GM18517 (cell line): ENCODE data around the gene ALDH3A1.
"Not testable (repeated sequence)": the region's sequence is repeated elsewhere in the genome, so short reads cannot be mapped to it uniquely, and the experiment has no call there.

Source experiments
- ATAC-seq: cut with Tn5 transposase; IDR thresholded peaks from one replicate; pipeline ENCODE4 v1.9.1; 2021; ENCODE audit warnings: mild to moderate bottlenecking, moderate library complexity; ENCODE audit not compliant: unreplicated experiment

Gene ALDH3A1

DNA sequence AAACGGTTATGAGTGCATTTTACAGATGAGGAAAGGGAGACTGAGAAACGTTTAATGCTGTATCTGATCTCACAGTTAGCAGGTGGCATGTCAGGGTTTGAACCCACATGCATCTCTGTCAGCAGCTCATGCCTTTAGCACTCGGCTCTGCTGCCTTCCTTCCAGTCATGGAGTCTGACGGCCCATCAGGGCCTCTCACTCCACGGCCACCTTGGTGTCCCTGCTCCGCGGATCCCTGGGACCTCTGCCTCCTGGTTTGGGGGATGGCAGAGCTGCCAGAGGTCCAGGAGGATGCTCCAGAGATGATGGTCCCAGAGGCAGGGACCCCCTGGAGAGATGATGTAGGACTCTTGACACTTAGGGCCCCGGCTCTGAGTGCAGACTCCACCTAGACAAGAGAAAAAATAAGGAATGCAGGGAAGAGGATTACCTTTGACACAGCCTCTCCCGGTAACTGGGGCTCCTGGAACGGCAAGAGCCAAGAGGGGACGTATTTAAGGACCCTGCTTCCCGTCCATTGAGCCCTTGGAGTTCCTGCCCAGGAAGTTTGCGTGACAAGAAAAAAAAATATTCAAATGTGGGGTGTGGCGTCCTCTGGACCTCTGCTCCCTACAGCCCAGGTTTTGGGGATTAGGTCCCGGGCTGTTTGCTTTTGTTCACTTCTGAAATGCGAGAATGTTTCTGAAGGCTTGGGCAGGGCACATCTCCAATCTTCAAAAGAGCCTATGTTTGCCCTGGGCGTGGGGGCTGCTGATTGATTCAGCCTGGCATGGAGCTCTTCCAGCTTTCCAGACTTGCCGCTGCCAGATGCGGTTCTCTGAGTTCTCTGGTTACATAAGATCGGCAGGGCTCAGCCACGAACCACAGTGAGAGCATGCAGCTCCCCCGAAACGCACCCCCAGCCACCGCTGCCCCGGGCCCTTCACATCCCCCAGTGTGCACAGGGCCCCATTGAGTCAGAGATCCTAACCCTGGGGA is at the start of gene ALDH3A1:
ALDH3A1 (minus strand) TSS at position 470 of the 978 bp plus-strand sequence. CDS start 3,169 bp downstream, outside the sequence.
- ATAC-seq = no peak

DNA sequence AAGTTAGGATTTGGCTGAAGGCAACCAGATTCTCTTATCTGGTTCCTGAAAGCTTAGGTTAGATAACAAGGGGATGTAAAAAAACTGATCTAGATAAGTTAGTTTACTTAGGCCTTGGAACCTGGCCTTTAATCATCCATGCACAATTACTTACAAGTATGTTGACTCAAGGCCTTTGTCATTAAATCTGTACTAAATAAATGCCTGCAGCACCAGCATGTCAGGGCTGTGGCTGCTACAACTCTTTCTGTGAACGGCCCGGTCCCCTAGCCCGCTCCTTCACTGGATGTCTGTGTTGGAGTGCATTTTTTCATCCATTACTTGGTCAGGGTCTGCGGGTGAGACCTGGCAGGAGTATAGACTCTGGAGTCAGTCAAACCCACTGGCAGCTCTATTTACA is 48.4 kb upstream of the ALDH3A1 start:
- ATAC-seq = no peak

DNA sequence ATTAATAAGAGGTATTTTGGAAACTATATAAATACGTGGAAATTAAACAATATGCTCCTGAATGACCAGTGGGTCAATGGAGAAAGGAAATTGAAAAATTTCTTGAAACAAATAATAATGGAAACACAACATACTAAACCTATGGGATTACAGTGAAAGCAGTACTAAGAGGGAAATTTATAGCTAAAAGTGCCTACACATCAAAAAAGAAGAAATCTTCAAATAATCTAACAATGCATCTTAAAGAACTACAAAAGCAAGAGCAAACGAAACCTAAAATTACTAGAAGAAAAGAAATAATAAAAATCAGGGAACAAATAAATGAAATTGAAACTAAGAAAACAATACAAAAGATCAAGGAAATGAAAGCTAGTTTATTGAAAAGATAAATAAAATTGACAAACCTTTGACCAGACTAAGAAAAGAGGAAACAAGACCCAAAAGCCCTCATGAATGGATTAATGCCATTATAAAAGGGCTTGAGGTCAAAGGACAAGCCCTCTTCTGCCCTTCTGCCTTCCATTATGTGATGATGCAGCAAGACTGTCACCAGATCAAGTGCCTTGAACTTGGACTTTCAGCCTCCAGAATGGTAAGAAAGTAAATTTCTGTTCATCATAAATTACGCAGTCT is 43.9 kb upstream of the ALDH3A1 start:
- no peak for ATAC-seq

DNA sequence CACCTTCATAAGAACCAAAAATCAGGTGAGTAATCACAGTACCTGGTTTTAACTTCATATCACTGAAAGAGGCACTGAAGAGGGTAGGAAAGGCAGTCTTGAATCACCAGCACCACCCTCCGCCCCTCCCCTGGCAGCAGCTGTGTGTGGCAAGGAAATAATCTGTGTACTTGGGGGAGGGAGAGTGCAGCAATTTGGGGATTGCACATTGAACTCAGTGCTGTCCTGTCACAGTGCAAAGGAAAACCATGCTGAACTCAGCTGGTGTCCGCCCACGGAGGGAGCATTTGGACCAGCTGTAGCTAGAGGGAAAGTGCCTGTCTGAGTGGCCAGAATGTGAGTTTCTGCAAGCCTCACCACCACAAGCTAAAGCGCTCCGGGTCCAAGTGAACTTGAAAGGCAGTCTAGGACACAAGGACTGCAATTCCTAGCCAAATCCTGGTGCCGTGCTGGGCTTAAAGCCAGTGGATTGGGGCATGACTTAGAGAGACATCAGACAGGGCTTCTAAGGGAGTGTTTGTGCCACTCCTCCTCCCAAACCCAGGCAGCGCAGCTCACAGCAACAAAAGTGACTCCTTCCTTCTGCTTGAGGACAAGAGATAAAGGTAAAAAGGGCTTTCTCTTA is 39.7 kb upstream of the ALDH3A1 start:
- ATAC-seq = no peak

DNA sequence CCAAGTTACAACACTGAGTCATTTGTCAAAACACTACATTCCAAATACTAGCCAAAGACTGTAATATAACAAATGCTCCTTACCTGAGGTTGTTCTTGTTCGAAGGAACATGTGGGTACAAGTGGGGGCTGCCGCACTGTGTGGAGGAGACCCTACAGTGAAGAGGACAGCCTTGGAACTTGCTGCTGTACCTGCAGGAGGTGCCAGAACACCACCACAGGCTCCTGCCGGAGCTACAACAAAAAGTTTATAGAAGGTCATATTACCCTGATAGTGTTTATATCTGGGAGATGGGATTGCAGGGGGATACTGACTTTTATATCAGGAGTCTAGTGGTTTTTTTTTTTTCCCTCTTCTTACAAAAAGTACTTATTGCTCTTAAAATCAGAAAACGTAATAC is 37.8 kb upstream of the ALDH3A1 start:
- no peak for ATAC-seq

DNA sequence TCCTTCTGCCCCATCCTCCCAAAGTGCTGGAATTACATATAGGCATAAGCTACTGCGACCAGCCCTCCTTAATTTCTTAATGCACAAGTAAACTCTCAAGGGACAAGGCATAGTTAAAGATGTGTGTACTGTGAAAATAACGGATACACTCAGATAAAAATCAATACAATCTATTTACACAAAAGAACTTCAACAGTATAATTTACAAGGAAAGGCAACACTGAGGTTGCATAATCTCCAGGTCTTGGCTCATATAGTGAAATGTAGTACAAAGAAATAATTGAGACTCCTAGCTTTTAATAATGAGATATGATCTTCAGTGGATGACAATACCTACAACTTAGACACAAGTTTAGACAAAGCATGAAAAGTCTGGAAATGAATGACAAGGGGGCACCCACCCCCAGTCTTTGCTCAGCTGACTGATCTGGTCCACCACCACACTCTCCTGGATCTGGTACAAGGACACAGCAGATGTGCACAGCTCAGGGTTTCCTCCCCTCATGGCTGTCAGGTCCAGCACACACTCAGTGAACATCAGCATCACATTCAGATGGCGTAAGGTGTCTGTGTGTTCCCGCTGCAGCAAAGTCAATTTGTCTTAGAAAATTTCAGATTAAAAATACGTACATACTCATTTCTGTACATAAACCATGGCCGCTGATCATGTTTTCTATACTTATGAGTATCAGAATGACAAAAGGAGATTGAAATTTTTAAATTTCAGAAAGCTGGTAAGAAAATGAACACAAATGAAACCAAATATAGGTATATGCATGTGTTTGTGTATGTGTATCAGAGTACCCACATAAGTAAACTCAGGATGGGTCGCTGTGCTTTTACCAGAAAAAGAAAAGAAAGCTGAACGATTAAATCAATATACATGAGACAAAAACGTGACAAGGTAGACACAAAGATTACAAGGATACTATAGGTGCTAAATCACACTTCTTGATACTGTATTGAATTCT is 33.7 kb upstream of the ALDH3A1 start:
- no peak for ATAC-seq

DNA sequence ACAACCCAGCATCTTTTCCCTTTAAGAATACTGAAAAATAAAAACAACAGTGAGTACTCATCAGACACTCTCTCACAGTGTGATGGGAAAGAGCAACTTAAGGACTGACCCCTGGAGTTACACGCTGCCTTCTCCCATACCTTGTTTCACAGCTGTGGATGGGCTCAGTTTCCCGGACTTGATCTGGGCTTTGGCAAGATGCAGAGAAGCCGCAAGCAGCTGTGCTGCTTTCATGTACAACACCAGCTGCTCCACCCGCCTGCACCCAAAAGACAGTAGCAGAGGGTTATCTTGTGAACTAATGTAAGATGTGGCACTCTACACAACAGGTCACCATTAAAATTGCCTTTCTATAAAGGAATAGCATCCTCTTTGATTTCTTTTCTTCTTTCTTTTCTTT is 32.7 kb upstream of the ALDH3A1 start:
- no peak for ATAC-seq

DNA sequence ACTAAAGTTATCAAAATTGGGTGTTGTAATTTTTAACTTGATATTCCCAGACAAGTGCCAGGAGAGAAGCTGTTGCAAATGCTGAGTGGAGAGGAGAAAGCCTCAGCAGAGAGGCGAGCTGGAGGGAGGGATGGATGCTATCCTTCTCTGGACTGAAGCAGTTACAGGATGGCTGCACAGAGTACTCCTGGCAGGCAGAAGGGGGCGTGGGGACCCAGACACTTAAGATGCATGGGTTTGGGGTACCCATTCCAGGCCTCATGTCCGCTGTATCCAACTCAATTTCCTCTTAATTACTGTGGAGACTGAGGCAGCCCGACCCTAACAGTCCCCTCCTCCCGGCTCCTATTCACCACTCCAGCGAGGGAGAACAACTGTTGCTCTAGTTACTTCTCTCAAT is 25.4 kb upstream of the ALDH3A1 start:
- ATAC-seq = no peak

DNA sequence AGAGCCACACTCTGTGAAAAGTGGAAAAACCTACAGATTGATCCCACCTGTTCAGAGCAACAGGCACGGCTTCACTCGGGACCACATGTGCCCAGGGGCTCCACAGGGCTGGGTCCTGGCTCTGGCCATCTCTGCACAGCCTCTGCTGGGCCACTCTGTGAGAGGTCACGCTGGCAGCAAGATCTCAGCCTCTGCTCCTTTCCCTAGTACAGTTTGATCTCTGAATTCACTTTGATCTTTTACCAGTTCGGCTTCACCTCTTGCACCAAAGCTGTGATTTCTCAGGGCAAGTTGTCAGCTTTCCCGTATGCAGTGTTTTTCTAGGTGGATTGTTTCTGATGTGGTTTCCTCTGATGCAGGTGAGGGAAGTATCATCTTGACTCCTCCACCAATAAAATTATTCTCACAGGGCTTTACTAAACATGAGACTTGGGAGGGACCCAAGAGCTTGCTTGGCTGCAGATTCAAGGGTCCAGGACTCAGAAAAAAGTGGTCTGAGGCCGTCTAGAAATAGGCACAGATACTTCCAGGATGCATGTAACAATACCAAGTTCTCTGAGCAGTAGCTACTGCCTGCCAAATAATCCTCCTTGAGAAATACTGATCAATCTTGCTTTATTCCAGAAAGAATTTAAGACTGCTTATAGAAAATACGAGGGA is 24.0 kb upstream of the ALDH3A1 start:
- ATAC-seq = no peak

DNA sequence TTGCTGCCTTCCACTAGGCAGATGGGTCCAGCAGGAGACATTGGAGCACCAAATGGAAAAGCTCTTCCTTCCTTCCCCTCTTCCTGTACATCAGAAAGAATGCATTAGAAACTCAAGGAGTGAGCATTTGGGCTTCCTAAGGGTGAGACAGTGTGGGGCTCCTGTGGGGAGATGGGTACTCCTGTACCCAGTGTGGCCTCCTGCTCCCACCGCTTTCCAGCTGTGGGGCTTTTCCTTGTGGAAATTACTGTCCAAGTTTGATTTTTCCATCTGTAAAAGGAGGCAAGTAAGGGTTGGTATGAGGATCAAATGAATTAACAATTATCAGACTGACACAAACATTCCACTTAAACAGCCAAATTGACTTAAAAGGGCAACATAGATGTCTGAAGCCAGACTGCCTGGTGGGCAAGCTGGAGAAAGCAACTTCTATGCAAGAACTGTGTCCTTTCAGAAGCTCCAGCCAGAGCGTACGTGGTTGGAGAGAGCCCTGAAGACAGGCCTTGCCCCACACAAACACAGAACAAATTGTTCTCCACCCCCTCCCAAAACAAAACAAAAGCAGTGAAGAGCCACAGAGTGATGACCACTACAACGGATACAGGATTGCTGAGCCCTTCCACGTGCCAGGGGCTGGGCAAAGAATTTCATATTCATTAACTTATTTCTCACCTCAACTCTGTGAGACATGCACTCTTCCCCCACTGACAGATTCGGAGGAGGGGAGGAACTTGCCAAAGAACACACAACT is 23.1 kb upstream of the ALDH3A1 start:
- no peak for ATAC-seq

DNA sequence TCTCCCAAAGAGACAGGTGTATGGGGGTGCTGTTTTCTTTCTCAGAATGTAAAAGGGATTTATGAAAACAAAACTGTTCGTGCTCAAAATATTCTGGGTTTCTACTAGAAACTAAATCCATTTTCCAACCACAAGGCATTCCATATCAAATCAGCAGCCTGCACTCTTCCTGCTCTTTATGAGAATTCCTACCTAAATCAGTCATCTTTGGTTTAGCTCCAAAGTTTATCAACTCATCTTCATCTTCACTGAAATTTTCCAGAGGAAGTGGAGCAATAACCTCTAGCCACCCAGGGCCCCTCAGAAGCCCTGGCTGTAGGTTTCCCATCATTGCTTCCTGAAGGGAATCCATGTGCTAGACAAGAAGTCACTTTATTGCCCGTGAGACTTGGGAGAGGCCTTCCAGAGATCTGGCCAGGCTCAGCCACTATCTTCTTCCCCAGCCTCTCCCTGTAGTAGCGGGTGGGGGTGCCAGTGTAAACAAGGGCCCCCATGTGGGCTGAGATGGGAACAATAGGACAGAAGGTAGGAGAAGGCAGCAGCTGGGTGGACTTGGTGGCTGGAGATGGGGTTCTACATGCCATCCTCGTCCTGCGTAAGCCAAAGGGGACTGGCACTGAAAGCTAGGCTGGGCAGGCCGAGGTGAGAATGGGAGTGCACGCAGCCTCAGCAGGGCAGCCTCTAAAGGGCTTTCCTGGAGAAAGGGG is 22.0 kb upstream of the ALDH3A1 start:
- ATAC-seq = no peak

DNA sequence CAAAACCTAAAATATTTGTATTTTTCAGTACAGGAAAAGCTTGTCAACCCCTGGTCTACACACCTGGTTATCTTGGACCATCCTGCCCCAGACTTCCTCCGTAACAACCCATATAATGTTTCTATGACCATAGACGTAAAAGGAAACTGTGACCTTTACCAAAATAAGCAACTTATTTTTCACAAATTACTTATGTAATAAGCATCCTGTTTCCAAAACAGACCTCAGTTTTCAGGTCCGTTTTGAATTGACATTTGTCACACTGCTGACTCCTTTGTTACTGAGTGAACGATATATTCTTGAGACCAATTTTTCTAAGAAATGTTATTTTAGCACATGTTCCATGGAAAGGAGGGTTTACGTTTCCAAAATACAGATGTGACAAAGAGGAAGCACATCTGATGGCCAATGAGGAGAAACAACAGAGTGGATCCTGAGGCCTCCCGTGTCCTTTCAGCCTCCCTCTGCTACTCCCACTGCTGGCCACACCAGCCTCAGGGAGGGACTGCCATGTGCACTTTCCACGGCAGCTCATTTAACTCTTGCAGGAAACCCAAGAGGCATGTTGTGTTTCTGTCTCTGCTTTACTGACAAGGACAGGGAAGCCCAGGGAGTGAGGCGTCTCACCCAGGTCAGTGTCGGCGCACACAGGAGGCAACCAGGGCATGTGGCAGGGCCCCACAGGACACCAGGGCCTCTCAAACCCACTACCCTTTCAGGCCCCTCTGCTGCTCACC is 20.1 kb upstream of the ALDH3A1 start:
- no peak for ATAC-seq

DNA sequence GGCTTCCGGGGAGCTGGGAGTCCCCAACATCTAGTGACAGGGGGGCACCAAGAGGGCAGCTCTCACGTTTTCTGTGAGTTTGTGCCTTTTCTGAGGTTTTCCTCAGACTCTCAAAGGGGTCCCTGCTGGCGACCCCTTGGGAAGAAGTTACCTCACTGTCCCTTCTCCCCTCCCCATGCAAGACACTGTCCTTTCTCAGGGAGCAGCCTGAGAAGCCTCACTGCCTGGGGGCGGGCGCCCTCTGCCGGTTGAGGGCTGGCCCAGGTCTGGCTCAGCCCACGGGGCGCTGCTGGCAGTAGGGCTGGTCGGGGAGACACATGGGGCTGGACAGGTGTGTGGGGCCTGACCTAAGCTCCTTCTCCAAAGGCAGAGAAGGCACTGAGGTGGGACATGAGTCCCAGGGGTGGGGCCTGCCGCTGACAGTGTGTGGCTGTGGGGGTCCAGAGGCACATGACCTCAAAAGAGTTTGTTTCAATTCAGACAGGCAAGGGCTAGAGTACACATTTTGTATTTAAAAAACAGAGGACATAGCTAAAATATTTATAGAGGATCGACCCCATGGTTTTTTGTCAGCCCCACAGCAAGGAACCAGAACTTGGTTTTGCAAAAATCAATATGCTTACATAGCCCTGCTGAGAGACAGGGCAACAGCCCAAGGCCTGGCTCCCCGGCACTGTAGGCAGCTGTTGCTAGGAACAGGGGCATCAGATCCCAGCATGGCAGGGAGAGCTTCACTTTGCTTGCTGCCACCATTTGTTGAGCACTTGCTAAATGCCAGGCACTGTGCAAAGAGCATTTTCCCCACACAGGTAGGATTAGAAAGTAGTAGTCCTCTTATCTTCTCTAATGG is 18.5 kb upstream of the ALDH3A1 start:
- ATAC-seq = no peak

DNA sequence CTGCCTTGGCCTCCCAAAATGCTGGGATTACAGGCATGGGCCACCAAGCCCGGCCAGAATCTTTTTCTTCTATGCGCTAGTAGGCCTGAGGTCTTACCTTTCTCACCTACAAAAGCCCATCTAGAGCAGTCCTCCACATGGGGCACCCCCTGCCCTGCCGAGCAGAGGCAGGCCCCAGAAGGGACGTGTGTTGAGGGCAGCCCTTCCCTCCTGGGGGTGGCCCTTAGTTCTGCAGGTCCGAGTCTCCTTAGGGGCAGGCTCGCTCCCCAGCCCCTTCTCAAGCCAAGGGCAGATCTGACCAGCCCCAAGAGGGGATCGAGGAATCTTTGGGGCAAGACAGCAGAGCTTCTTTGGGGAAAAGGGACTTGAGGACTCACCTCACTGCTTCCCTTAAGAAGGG is 17.9 kb upstream of the ALDH3A1 start:
- ATAC-seq = no peak

DNA sequence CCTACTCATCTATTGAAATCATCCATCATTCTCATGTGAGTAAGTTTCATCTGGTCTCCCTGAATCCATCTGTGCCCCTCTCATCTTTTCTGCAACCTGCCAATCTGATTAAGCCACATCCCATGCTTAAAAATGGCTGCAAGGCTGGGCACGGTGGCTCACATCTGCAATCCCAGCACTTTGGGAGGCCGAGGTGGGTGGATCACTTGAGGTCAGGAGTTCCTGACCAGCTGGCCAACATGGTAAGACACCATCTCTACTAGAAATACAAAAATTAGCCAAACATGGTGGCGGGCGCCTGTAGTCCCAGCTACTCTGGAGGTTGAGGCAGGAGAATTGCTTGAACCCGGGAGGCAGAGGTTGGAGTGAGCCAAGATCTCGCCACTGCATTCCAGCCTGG is 15.9 kb upstream of the ALDH3A1 start:
- not testable (repeated sequence) for ATAC-seq

DNA sequence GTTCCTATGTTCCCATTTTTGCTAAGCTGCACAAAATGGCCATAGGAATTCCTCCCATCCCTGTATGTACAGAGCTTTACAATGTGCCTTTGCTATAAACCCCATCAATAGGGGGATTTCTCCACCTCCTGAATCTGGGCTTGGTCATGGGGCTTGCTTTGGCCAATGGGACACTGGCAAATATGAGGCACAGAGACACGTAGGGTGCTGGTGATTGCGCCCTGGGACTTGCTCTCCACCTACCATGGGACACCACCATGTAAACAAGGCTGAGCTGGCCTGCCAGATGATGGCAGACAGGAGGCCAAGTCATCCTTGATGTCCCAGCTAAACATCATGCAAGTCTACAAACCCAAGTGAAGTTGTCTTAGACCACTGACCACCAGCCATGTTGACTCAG is 15.3 kb upstream of the ALDH3A1 start:
- no peak for ATAC-seq

DNA sequence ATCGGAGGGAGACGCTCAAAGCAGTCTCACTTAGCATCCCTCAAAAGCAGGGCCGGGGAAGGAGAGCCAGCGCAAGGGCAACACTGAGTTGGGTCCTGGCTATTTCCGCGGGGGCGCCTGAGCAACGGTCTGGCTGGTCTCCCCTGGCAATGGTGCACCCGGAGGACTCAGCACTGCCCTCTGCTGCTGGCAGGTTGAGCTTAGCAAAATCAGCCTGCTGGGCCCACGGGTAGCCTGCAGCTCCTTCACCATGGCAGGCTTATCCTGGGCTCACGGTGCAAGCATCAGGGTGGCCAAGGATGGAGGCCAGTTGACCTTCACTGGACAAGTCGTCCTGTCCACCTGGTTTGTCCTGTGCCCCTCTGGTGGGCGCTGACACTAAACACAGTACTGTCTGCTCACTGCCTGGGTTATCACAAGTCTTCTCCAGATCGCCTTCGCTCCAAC is 14.4 kb upstream of the ALDH3A1 start:
- ATAC-seq = no peak
